ENCODE measurements around the gene RPS4Y1.

The RPS4Y1 gene

DNA sequence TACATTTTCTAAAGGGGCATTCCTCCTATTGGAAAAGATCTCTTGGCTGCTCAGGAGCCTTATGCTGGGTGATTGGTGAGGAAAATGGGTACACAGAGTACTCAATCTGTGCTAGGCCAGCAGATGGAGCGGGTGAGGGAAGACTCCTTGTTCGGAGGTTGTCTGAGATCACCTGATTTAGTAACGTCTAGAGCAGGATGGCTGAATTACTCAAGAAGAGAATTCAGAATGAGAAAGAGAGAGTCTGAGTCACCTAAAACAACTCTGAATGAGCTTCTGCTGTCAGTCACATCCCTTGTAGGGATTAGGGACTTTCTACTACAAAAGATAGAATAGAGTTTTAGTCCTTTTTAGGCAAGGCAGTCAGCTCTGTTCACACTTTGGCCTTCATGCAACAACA, 46.6 kb downstream of the RPS4Y1 start:
- no peaks in the 10 kb centered on the region for H3K79me2 ChIP-seq (ENCODE audit: insufficient read depth, low read length)
- no peaks in the 10 kb centered on the region for H3K4me1 ChIP-seq (ENCODE audit: insufficient read depth, low read length, severe bottlenecking)
- no peak for TF ChIP-seq EZH2 (IDR thresholded peaks at IDR 0.05; ENCODE audit: borderline replicate concordance, low read length)
- TF ChIP-seq, protein P1, sequence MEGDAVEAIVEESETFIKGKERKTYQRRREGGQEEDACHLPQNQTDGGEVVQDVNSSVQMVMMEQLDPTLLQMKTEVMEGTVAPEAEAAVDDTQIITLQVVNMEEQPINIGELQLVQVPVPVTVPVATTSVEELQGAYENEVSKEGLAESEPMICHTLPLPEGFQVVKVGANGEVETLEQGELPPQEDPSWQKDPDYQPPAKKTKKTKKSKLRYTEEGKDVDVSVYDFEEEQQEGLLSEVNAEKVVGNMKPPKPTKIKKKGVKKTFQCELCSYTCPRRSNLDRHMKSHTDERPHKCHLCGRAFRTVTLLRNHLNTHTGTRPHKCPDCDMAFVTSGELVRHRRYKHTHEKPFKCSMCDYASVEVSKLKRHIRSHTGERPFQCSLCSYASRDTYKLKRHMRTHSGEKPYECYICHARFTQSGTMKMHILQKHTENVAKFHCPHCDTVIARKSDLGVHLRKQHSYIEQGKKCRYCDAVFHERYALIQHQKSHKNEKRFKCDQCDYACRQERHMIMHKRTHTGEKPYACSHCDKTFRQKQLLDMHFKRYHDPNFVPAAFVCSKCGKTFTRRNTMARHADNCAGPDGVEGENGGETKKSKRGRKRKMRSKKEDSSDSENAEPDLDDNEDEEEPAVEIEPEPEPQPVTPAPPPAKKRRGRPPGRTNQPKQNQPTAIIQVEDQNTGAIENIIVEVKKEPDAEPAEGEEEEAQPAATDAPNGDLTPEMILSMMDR (IDR thresholded peaks at IDR 0.05; ENCODE audit: low read length): no peak
- H3K4me3 ChIP-seq (ENCODE audit: low read depth, low read length, poor library complexity, severe bottlenecking): no peak overlapping the region
- no peaks in the 10 kb centered on the region for H3K27me3 ChIP-seq (ENCODE audit: insufficient read depth, low read length)
- H3K36me3 ChIP-seq (ENCODE audit: insufficient read depth, low read length): no peaks in the 10 kb centered on the region
- H3K9me3 ChIP-seq (ENCODE audit: low read length): no peaks in the 10 kb centered on the region
- no peak overlapping the region for H3K27ac ChIP-seq (ENCODE audit: low read depth, low read length, poor library complexity, severe bottlenecking)
- no peaks in the 10 kb centered on the region for H4K20me1 ChIP-seq (ENCODE audit: insufficient read depth, low read length)
- no peaks in the 10 kb centered on the region for H3K9me2 ChIP-seq (ENCODE audit: low read depth, low read length)
- H2AFZ ChIP-seq (ENCODE audit: low read length): no peak overlapping the region
- H3K4me2 ChIP-seq (ENCODE audit: low read length): no peak overlapping the region
- H3K9ac ChIP-seq (ENCODE audit: low read length): no peak overlapping the region
- H3F3A ChIP-seq (ENCODE audit: insufficient read depth, low read length): no peaks in the 10 kb centered on the region

- H3F3A ChIP-seq (ENCODE audit: insufficient read depth, low read length): no peaks in the 10 kb centered on the region
Measured at GRCh38 chrY:2893471-2893870, 52.1 kb downstream of the RPS4Y1 start.

DNA sequence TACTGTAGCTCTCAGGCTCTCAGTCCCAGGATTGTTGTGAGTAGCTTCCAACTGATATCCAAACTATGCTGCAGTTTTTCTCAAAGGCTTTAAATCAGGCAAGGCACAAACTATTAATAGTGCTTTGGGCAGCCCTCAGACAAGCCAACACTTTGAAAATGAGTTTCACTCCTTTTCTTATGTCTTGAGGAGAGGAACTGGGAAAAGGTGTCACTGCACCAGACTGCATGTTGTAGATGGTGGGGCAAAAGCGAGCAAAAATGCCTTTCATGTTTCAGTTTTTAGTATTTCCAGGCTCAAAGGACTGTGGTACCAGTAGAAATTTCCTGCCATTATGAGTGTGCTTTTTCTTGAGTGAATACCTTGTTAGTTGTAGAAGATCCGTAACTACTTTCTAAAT, 54.6 kb downstream of the RPS4Y1 start:
- Histone ChIP-seq H3F3A (ENCODE audit: insufficient read depth, low read length) (no peaks in the 10 kb centered on the region), H3K9me3 (ENCODE audit: low read length) (no peaks in the 10 kb centered on the region), H3K79me2 (ENCODE audit: insufficient read depth, low read length) (no peaks in the 10 kb centered on the region), H3K9ac (ENCODE audit: low read length) (no peak overlapping the region), H2AFZ (ENCODE audit: low read length) (no peak overlapping the region), H3K4me3 (ENCODE audit: low read depth, low read length, poor library complexity, severe bottlenecking) (no peak overlapping the region), H4K20me1 (ENCODE audit: insufficient read depth, low read length) (no peaks in the 10 kb centered on the region), H3K9me2 (ENCODE audit: low read depth, low read length) (no peaks in the 10 kb centered on the region), H3K27ac (ENCODE audit: low read depth, low read length, poor library complexity, severe bottlenecking) (no peak overlapping the region), H3K4me1 (ENCODE audit: insufficient read depth, low read length, severe bottlenecking) (no peaks in the 10 kb centered on the region), H3K36me3 (ENCODE audit: insufficient read depth, low read length) (no peaks in the 10 kb centered on the region; the same call in 1 of the 2 replicates), H3K4me2 (ENCODE audit: low read length) (no peak overlapping the region), H3K27me3 (ENCODE audit: insufficient read depth, low read length) (no peaks in the 10 kb centered on the region)
- no peak for TF ChIP-seq EZH2 (IDR thresholded peaks at IDR 0.05; ENCODE audit: borderline replicate concordance, low read length)
- TF ChIP-seq, protein P1 (IDR thresholded peaks at IDR 0.05; ENCODE audit: low read length): no peak

More at GRCh38 chrY:2893471-2893870, 52.1 kb downstream of the RPS4Y1 start:
- no peak overlapping the region for H3K4me2 ChIP-seq (ENCODE audit: low read length)
- no peaks in the 10 kb centered on the region for H3K9me3 ChIP-seq (ENCODE audit: low read length)
- H2AFZ ChIP-seq (ENCODE audit: low read length): no peak overlapping the region
- no peaks in the 10 kb centered on the region; the same call in 1 of the 2 replicates for H3K36me3 ChIP-seq (ENCODE audit: insufficient read depth, low read length)
- H4K20me1 ChIP-seq (ENCODE audit: insufficient read depth, low read length): no peaks in the 10 kb centered on the region
- TF ChIP-seq EZH2 (IDR thresholded peaks at IDR 0.05; ENCODE audit: borderline replicate concordance, low read length): no peak
- TF ChIP-seq, protein P1 (IDR thresholded peaks at IDR 0.05; ENCODE audit: low read length): no peak
- no peak overlapping the region for H3K4me3 ChIP-seq (ENCODE audit: low read depth, low read length, poor library complexity, severe bottlenecking)
- H3K27ac ChIP-seq (ENCODE audit: low read depth, low read length, poor library complexity, severe bottlenecking): no peak overlapping the region
- no peaks in the 10 kb centered on the region for H3K27me3 ChIP-seq (ENCODE audit: insufficient read depth, low read length)
- no peaks in the 10 kb centered on the region for H3K4me1 ChIP-seq (ENCODE audit: insufficient read depth, low read length, severe bottlenecking)
- no peaks in the 10 kb centered on the region for H3K9me2 ChIP-seq (ENCODE audit: low read depth, low read length)
- no peak overlapping the region for H3K9ac ChIP-seq (ENCODE audit: low read length)
- no peaks in the 10 kb centered on the region for H3K79me2 ChIP-seq (ENCODE audit: insufficient read depth, low read length)
